ENCODE data around the gene ATP5F1E. TPM values are rescaled to one million over a fixed set of nuclear protein-coding genes. Genes with fewer than 3 reads are reported as not detected.

ATP5F1E gene
- total and polyA plus RNA-seq, 9 of the 15 experiments (the other 6 are each of a cell fraction or from before 2014, with no cell fraction given), result 60.3 to 162 (median 113) TPM

GRCh38 chr20:59047938-59048680 is 16.0 kb upstream of the ATP5F1E start:
- H3K4me1 ChIP-seq (replicated peaks in 1 of 2; ENCODE audit: control insufficient read depth in 2 of 2, insufficient read depth in 2 of 2, low read length in 2 of 2), result peaks cover 3 to 12% of the 10 kb centered on the region in 2 experiments; a peak in 4 of 5 replicates
- H4K20me1 ChIP-seq (replicated peaks; ENCODE audit: control insufficient read depth, insufficient read depth, low read length), result no peaks in the 10 kb centered on the region
- H3K36me3 ChIP-seq (ENCODE audit: control insufficient read depth, insufficient read depth, low read length), result no peaks in the 10 kb centered on the region
- ATAC-seq (peak; percentile 43; the same call in 2 of the 3 replicates), FAIRE-seq (peak; percentile 35), DNase-seq (ENCODE audit: extremely low read depth in 1 of 4, low spot score in 3 of 4) (peak in 2 of 4 experiments; percentile 12 to 29)
- H3K9ac ChIP-seq (ENCODE audit: insufficient read depth in 1 of 2, low read depth in 2 of 2, low read length in 2 of 2), result no peak overlapping the region
- H3K9me1 ChIP-seq (ENCODE audit: control insufficient read depth, insufficient read depth, low read length), result no peaks in the 10 kb centered on the region
- WGBS (ENCODE audit: insufficient coverage, low coverage, missing lambda C conversion rate), result 8% methylated on average over 5 of the region's 5 CpGs
- intact Hi-C loops (cut with micrococcal nuclease), result no loop called here
- peaks cover 16 to 17% of the 10 kb centered on the region in 2 experiments for H3K27me3 ChIP-seq (ENCODE audit: control insufficient read depth in 2 of 2, insufficient read depth in 2 of 2, low read length in 2 of 2)
- BruUV-seq (replicated peaks), result no TSS peak
- POLR2A ChIA-PET, result interaction anchor here (0.6 to 1.4 kb wide), 3 partner anchors 16 to 767 kb away, joined by 3 to 5 read pairs (median 3); partner anchors contain the start of gene ATP5F1E
- H3K4me3 ChIP-seq, result no peak overlapping the region
- H3K4me2 ChIP-seq (ENCODE audit: insufficient read depth, low read length), result no peak overlapping the region; the same call in 1 of the 2 replicates
- H2AFZ ChIP-seq (ENCODE audit: low read depth, low read length), result no peak overlapping the region
- no peaks in the 10 kb centered on the region for H3K9me3 ChIP-seq (replicated peaks; ENCODE audit: control insufficient read depth, insufficient read depth, low read depth, low read length)
- in situ Hi-C loops (cut with MboI), result no loop called here
- peaks cover 2% of the 10 kb centered on the region; the same call in 1 of the 3 replicates for H3K79me2 ChIP-seq (ENCODE audit: control insufficient read depth, insufficient read depth, low read length)
- CTCF ChIA-PET (ENCODE audit: low intra/inter-chr PET ratio), result no interaction called here
- no peak overlapping the region for H3K27ac ChIP-seq (ENCODE audit: extremely low read depth, low read depth, low read length)
- no peak for TF ChIP-seq ZNF511 (CRISPR knock-in tag; IDR thresholded peaks at IDR 0.05)
- peak; percentile 28; the same call in 1 of the 2 replicates for TF ChIP-seq CBFA2T2 (conservative IDR thresholded peaks at IDR 0.05)
- TF ChIP-seq MEIS2 (IDR thresholded peaks at IDR 0.05; ENCODE audit: partially characterized antibody), result peak; percentile 71
- TF ChIP-seq ZMIZ1 (IDR thresholded peaks at IDR 0.05; ENCODE audit: low read depth in 2 of 2, low read length in 2 of 2), result no peak
- 0 out of 2 replicates have a peak, but pooled peaks have one; percentile 39 for TF ChIP-seq DPF2 (IDR thresholded peaks at IDR 0.05)
- 0 out of 2 replicates have a peak, but pooled peaks have one; percentile 28 for TF ChIP-seq PKNOX1 (IDR thresholded peaks at IDR 0.05)
- peak in 1 of 2 experiments; percentile 58; a peak in 2 of 4 replicates for TF ChIP-seq HDAC1 (IDR thresholded peaks at IDR 0.05)
- no peak for TF ChIP-seq ZNF232 (CRISPR knock-in tag; IDR thresholded peaks at IDR 0.05)
- no peak for TF ChIP-seq SETDB1 (IDR thresholded peaks at IDR 0.05; ENCODE audit: low read length)
- TF ChIP-seq JUND (IDR thresholded peaks at IDR 0.05; ENCODE audit: borderline replicate concordance, low read depth, low read length), result peak; percentile 67; the same call in 1 of the 2 replicates
- peak; percentile 71; the same call in 2 of the 3 replicates for TF ChIP-seq JUND (tag; IDR thresholded peaks at IDR 0.05; ENCODE audit: borderline replicate concordance, low read depth, low read length)
- no peak for TF ChIP-seq CBX8 (IDR thresholded peaks at IDR 0.05; ENCODE audit: borderline replicate concordance, extremely low read depth, low read depth, low read length, poor library complexity, severe bottlenecking)
